GM12878 (cell line): Measurements from ENCODE around the gene PGAM1. TPM values are rescaled to one million over a fixed set of nuclear protein-coding genes. Genes with fewer than 3 reads are reported as not detected.
A peak's percentile ranks its signal among the peaks of the same experiment; 100 is the strongest.

ENCODE experiments used
- ATF7 ChIP-seq: fragments of 450-650 bp; IDR thresholded peaks from 2 replicates; pipeline ENCODE4 v1.6.1; 2016; ENCODE audit warnings: low read depth, mild to moderate bottlenecking
- BMI1 ChIP-seq: fragments of 450-650 bp; IDR thresholded peaks from 2 replicates; pipeline ENCODE4 v1.6.1; 2016; ENCODE audit warnings: mild to moderate bottlenecking, moderate library complexity, borderline replicate concordance
- BRCA1 ChIP-seq: IDR thresholded peaks from 2 replicates; pipeline ENCODE4 v1.6.1; 2011; ENCODE audit warnings: low read depth, low read length, improper control_type of control experiment
- DPF2 ChIP-seq: fragments of 450-650 bp; IDR thresholded peaks from 2 replicates; pipeline ENCODE4 v1.6.1; 2017; ENCODE audit warnings: mild to moderate bottlenecking
- E2F8 ChIP-seq: fragments of 450-650 bp; IDR thresholded peaks from 2 replicates; pipeline ENCODE4 v1.6.1; 2018; ENCODE audit warnings: mild to moderate bottlenecking, low read depth, moderate library complexity; ENCODE audit not compliant: partially characterized antibody
- MEF2A ChIP-seq: IDR thresholded peaks from 2 replicates; pipeline ENCODE4 v1.6.1; 2011; ENCODE audit warnings: low read depth, mild to moderate bottlenecking, low read length, moderate library complexity; ENCODE audit not compliant: insufficient read depth
- MEF2B ChIP-seq: fragments of 450-650 bp; IDR thresholded peaks from 2 replicates; pipeline ENCODE4 v1.6.1; 2018; ENCODE audit warnings: mild to moderate bottlenecking, moderate library complexity; ENCODE audit not compliant: partially characterized antibody, poor library complexity, severe bottlenecking
- NRF1 ChIP-seq: conservative IDR thresholded peaks from 2 replicates; pipeline ENCODE4 v1.6.1; 2011; ENCODE audit warnings: mild to moderate bottlenecking, low read depth, low read length, improper control_type of control experiment
- PAX8 ChIP-seq: fragments of 450-650 bp; IDR thresholded peaks from 2 replicates; pipeline ENCODE4 v1.6.1; 2017; ENCODE audit warnings: mild to moderate bottlenecking, moderate library complexity
- PKNOX1 ChIP-seq: fragments of 450-650 bp; IDR thresholded peaks from 2 replicates; pipeline ENCODE4 v1.6.1; 2016; ENCODE audit warnings: mild to moderate bottlenecking
- SMAD5 ChIP-seq: IDR thresholded peaks from 2 replicates; pipeline ENCODE4 v1.6.1; 2016; ENCODE audit warnings: antibody characterized with exemption, low read depth
- TARDBP ChIP-seq: IDR thresholded peaks from 2 replicates; pipeline ENCODE4 v1.6.1; 2016; ENCODE audit warnings: borderline replicate concordance
- TBL1XR1 ChIP-seq: IDR thresholded peaks from 2 replicates; pipeline ENCODE4 v1.6.1; 2012; ENCODE audit warnings: low read depth, low read length, improper control_type of control experiment
- TCF7 ChIP-seq: IDR thresholded peaks from 2 replicates; pipeline ENCODE4 v1.6.1; 2014; ENCODE audit warnings: antibody characterized with exemption, borderline replicate concordance
- ZNF687 ChIP-seq: fragments of 450-650 bp; IDR thresholded peaks from 2 replicates; pipeline ENCODE4 v1.6.1; 2017; ENCODE audit warnings: mild to moderate bottlenecking, moderate library complexity
- polyA plus RNA-seq, 11 experiments: library from polyadenylated mRNA; depleted of rRNA in 4 of 11; unstranded in 6 of 11; stranded (reverse) in 5 of 11; fragments of >200 nt; fragmentation: Nextera tagmentation in 4 of 11; fragmentation: Illumina TruSeq in 1 of 11; extraction: Ambion mirVana in 4 of 11; extraction: Trizol in 1 of 11; gene quantifications; 1 replicate in 1 of 11; 2 replicates in 10 of 11; pipeline versions ENCODE4 v1.2.1 to v1.2.3, GENCODE V29; 2011 to 2016; ENCODE audit warnings: inconsistent platforms in 2 of 11, missing spikeins in 2 of 11, low read depth in 1 of 11
- total RNA-seq, 4 experiments: library from RNA; depleted of rRNA in 3 of 4; stranded (reverse); fragments of >200 nt in 3 of 4; fragmentation: Illumina TruSeq in 1 of 4; extraction: Trizol in 1 of 4; gene quantifications; 2 replicates each; pipeline versions ENCODE4 v1.2.1 to v1.2.3, GENCODE V29; 2013 to 2021
- TF ChIP-seq, protein P1 (sequence below): fragments of 450-650 bp; IDR thresholded peaks from 2 replicates; pipeline ENCODE4 v1.6.1; 2017; ENCODE audit warnings: low read depth, mild to moderate bottlenecking, moderate library complexity
- TF ChIP-seq, protein P2 (sequence below): IDR thresholded peaks from 2 replicates; pipeline ENCODE4 v1.6.1; 2012; ENCODE audit warnings: low read length, inconsistent platforms

The PGAM1 gene
- total and polyA plus RNA-seq, 10 of the 15 experiments (the other 5 are each of a cell fraction or from before 2014, with no cell fraction given), result 115 to 1,362 (median 744) TPM

DNA sequence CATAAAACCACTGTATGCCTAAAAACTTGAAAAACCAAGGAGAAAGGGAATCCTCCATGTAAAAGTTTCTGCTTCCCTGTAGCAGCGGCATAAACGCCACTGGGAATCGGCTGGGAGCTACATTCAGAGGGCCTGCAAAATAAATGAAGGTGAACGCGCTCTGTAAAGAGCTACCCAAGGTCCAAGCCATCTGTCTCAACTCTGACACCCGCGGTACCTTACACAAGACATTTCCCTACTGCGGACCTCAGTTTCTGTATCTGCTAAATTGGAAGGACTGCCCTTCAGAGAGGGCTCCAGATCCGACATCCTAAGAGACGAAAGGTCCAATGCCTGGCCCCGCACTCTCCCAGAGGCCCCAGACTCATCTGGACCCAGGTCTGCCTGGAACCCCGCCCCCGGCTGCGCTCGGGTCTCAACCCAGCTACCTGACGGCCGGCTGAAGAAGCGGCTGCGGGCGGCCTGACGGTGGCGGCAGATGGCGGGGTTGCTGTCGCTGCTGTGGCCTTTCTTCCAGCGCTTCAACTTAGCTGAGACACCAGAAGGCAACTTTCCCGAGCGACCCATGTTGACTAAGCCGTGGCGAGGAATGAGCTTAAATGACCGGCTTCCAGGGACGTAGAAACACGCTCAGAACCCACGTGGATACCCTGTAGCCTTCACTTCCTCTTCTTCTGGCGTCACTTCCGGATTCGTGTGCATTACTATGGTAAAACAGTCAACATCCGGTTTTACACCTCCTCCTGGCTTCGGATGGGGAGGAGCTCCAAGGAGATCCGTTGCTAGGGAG is 25.1 kb upstream of the PGAM1 start, which contains the start of gene RRP12 (continued):
- TF ChIP-seq ZNF687 (no peak), PKNOX1 (no peak), SMAD5 (0 out of 2 replicates have a peak, but pooled peaks have one; percentile 59), PAX8 (no peak), TBL1XR1 (0 out of 2 replicates have a peak, but pooled peaks have one; percentile 15), BMI1 (peak; percentile 97), MEF2A (0 out of 2 replicates have a peak, but pooled peaks have one; percentile 20), TARDBP (no peak), NRF1 (no peak), ATF7 (peak; percentile 59; the same call in 1 of the 2 replicates), TCF7 (no peak), DPF2 (peak; percentile 23; the same call in 1 of the 2 replicates), MEF2B (no peak), E2F8 (peak; percentile 82), BRCA1 (no peak)
- TF ChIP-seq, protein P1, sequence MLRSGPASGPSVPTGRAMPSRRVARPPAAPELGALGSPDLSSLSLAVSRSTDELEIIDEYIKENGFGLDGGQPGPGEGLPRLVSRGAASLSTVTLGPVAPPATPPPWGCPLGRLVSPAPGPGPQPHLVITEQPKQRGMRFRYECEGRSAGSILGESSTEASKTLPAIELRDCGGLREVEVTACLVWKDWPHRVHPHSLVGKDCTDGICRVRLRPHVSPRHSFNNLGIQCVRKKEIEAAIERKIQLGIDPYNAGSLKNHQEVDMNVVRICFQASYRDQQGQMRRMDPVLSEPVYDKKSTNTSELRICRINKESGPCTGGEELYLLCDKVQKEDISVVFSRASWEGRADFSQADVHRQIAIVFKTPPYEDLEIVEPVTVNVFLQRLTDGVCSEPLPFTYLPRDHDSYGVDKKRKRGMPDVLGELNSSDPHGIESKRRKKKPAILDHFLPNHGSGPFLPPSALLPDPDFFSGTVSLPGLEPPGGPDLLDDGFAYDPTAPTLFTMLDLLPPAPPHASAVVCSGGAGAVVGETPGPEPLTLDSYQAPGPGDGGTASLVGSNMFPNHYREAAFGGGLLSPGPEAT, result peak; percentile 63; the same call in 1 of the 2 replicates
- TF ChIP-seq, protein P2, sequence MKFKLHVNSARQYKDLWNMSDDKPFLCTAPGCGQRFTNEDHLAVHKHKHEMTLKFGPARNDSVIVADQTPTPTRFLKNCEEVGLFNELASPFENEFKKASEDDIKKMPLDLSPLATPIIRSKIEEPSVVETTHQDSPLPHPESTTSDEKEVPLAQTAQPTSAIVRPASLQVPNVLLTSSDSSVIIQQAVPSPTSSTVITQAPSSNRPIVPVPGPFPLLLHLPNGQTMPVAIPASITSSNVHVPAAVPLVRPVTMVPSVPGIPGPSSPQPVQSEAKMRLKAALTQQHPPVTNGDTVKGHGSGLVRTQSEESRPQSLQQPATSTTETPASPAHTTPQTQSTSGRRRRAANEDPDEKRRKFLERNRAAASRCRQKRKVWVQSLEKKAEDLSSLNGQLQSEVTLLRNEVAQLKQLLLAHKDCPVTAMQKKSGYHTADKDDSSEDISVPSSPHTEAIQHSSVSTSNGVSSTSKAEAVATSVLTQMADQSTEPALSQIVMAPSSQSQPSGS, result no peak
